ENCODE data around the gene UCK2.

The UCK2 gene

DNA sequence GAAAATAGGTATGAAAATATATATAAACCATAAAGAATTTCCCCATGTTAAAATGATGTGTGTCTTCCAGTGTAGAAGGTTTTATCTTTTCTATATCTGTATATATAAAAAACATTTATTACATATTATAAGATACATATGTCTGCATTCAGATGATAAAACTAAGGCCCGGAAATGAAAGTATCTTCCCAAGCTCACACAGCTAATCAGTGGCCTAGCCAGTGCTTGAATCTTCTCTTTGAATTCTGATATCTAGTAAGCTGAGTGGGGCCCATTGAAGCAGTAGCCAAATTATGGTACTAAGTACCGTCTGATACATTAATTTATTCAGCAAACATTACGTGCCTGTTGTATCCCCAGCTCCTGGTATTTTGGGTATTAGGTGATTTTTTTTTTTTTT lies 28.6 kb downstream of the UCK2 start:
- TF ChIP-seq CTCF (IDR thresholded peaks at IDR 0.05; ENCODE audit: low read depth, low read length): no peak
- H3K4me3 ChIP-seq (ENCODE audit: low read depth, low read length): no peak overlapping the region

DNA sequence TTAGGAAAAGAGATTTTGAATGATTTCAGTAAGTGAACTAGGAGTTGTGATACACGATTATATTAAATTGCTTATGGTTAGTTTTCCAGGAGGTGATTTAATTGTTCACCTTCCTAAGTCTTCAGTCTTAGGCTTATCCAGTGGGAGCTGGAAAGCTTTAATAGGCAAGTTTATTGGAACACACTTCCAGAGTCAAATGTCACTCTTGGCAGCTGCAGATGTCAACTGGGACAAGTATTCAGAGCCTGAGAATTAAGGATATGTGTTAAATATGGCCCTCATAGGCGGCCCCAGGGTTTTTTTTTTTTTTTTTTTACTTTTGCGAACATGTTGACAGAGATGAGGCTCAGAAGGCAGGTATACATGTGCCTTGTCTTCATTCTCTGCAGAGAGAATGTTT lies 29.2 kb downstream of the UCK2 start:
- TF ChIP-seq CTCF (IDR thresholded peaks at IDR 0.05; ENCODE audit: low read depth, low read length): no peak
- H3K4me3 ChIP-seq (ENCODE audit: low read depth, low read length): no peak overlapping the region

- H3K4me3 ChIP-seq (ENCODE audit: low read depth, low read length): no peak overlapping the region
- no peak for TF ChIP-seq CTCF (IDR thresholded peaks at IDR 0.05; ENCODE audit: low read depth, low read length)
Measured at GRCh38 chr1:165857046-165857801, 29.8 kb downstream of the UCK2 start.

GRCh38 chr1:165858364-165858823 lies 31.0 kb downstream of the UCK2 start:
- H3K4me3 ChIP-seq (ENCODE audit: low read depth, low read length): no peak overlapping the region
- no peak for TF ChIP-seq CTCF (IDR thresholded peaks at IDR 0.05; ENCODE audit: low read depth, low read length)

DNA sequence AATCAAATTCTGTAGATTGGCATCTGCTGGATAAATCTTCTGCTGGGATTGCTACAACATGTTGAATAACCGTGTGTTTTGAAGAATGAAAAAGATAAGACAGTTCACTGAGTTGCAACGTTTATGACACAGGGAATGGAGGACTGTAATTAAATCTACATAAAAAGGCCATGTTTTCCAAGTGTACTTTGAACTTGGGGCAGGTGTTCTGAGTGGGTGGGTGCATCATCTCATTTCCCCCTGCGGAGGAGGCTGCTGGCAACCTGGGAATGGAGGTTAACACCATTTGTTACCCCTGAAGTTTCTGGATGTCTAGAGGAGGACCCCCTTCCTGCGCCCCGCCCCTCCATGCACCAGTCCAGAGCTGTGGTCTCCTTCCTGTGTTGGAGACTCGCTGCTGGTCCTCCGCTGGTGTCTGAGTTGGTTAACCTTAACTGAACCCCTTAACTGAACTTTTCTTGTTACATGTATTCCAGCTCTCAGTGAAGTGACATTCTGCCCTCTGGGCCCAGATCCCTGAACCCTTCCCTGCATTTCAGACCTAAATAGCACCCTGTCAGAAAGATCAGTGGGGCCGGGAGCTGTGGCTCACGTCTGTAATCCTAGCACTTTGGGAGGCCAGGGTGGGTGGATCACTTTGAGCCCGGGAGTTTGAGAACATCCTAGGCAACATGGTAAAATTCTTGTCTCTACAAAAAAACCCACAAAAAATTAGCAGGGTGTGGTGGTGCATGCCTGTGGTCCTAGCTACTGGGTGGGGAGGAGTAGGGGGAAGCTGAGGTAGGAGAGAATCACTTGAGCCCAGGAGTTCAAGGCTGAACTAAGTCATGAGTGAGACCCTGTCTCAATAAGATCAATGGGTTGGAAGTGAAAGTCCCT lies 31.8 kb downstream of the UCK2 start:
- H3K4me3 ChIP-seq (ENCODE audit: low read depth, low read length): no peak overlapping the region
- TF ChIP-seq CTCF (IDR thresholded peaks at IDR 0.05; ENCODE audit: low read depth, low read length): no peak

- H3K4me3 ChIP-seq (ENCODE audit: low read depth, low read length): no peak overlapping the region
- no peak for TF ChIP-seq CTCF (IDR thresholded peaks at IDR 0.05; ENCODE audit: low read depth, low read length)
Measured at GRCh38 chr1:165860065-165860464, 32.7 kb downstream of the UCK2 start.

DNA sequence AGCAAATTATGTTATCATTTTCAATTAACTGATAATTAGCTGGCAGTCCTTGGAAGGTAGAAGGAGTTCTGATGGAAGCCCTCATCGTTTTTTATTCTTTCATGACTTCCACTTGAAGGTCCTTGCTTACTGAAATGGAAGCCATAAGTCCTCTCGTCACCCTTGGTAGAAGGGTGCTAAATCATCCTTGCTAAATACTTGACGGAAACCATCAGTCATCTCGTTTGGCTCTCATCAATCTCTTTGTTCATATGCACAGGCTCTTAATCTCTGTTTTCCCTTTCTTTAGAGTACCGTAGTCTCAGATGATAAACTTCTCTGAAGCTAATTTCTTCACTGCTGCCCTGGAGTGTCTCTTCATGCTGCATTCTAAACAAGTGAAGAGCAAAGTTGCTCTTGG lies 34.5 kb downstream of the UCK2 start:
- no peak overlapping the region for H3K4me3 ChIP-seq (ENCODE audit: low read depth, low read length)
- no peak for TF ChIP-seq CTCF (IDR thresholded peaks at IDR 0.05; ENCODE audit: low read depth, low read length)
